ENCODE data around the gene DEPP1.

DEPP1 gene

DNA sequence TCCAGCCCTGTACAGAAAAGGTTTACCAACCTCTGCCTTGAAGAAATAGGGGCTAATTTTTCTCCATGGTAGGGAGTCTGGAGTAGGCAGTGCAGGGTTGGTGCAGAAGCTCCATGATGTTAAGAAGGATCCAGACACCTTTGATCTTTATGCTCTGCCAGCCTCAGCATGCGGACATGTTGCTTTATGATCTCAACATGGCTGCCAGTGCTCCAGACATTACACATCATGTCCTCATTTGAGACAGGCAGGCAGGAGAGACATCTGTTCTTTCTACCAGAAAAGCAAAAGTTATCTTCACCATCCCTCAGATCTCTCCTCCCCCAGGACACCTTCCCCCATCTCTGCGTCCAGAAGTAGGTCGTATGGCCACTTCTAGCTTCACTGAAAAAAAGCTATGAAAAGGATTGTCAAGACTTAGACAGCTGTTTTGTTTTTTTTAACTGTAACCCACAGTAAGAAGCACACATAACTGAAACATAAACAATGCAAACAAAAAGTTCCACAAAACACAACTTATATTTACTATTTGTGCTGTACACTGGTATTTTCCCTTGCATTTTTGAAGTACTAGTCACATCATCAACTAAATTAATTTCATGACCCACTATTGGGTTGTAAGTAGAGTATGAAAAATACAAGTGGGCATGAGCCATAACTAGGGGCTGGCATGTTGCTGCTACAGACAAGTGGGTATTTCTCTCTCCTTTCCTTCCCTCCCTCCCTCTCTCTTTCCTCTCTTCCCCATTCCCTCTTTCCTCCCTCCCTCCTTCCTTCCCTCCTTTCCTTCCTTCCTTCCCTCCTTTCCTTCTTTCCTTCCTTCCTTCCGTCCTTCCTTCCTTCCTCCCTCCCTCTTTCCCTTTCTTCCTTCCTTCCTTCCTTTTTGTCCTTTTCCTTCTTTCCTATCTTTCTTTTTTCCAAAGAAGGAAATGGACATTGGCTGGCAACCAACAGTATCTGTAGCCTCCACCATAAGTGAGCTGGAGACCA is 21.6 kb downstream of the DEPP1 start:
- no peak overlapping the region for H3K4me3 ChIP-seq (replicated peaks in 1 of 2; ENCODE audit: low read depth in 2 of 2, low read length in 2 of 2)
- DNase-seq (ENCODE audit: low read depth in 2 of 2) = no peak
- TF ChIP-seq, protein P1, sequence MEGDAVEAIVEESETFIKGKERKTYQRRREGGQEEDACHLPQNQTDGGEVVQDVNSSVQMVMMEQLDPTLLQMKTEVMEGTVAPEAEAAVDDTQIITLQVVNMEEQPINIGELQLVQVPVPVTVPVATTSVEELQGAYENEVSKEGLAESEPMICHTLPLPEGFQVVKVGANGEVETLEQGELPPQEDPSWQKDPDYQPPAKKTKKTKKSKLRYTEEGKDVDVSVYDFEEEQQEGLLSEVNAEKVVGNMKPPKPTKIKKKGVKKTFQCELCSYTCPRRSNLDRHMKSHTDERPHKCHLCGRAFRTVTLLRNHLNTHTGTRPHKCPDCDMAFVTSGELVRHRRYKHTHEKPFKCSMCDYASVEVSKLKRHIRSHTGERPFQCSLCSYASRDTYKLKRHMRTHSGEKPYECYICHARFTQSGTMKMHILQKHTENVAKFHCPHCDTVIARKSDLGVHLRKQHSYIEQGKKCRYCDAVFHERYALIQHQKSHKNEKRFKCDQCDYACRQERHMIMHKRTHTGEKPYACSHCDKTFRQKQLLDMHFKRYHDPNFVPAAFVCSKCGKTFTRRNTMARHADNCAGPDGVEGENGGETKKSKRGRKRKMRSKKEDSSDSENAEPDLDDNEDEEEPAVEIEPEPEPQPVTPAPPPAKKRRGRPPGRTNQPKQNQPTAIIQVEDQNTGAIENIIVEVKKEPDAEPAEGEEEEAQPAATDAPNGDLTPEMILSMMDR (IDR thresholded peaks at IDR 0.05; ENCODE audit: low read depth, low read length) = no peak

DNA sequence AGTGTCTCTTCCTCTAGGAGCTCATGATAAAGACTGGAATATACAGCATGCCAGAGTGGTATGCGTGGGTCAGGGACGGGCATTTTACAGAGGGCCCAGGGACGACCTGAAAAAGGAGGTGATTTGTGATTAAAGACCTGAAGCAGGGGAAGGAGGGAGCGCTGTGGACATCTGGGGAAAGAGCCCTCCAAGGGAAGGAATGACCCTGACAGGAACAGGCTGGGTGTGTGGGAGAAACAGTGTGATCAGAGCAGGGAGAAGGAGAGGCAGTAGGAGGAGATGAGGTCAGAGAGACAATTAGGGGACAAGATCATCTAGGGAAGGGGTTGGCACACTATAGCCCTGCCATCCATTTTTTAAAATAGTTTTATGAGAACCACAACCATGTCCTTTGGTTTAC is 22.4 kb downstream of the DEPP1 start:
- TF ChIP-seq, protein P1 (IDR thresholded peaks at IDR 0.05; ENCODE audit: low read depth, low read length) = no peak
- H3K4me3 ChIP-seq (replicated peaks in 1 of 2; ENCODE audit: low read depth in 2 of 2, low read length in 2 of 2) = no peak overlapping the region
- no peak for DNase-seq (ENCODE audit: low read depth in 2 of 2)

DNA sequence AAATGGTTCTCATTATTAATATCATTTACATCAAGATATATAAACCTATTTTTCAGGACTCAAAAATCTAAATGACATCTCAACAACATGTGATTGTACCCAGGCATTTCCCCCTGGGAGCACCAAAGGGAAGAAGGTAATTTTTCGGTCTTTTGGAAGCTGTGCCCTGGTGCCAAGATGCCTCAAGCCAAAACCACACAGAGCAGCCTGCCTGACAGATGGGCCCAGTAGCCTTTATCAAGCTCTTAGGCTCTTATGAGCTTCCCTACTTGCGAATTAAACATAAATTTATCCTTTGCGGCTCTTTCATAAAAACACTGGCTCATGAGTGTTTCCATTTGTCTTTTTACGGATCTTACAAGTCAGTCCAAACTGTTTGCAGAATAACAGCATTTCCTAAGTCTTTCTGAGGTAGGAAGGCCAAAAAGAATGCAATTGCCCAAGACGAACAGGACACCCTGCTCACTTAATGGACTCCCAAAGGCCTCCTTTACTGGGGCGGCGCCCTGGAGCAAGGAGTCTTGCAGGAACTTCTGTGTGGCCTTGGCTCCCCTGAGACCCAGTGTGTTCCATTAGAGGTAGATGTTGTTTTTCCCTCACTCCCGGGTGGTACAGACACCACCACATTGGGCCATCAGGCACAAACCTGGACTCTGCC is 23.1 kb downstream of the DEPP1 start:
- no peak overlapping the region for H3K4me3 ChIP-seq (replicated peaks in 1 of 2; ENCODE audit: low read depth in 2 of 2, low read length in 2 of 2)
- no peak for DNase-seq (ENCODE audit: low read depth in 2 of 2)
- TF ChIP-seq, protein P1 (IDR thresholded peaks at IDR 0.05; ENCODE audit: low read depth, low read length) = no peak

DNA sequence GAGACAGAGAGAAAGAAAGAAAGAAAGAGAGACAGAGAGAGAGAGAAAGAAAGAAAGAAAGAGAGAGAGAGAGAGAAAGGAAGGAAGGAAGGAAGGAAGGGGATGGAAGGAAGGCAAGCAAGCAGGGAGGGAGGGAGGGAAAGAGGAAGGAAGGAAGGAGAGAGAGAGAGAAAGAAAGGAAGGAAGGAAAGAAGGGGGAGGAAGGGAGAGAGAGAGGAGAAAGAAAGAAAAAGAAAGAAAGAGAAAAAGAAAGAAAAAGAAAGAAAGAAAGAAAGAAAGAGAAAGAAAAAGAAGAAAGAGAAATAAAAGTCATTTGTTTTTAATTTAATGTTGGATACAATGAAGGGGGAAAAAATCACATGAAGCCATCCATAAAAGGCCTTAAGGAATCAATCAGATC is 23.6 kb downstream of the DEPP1 start:
- no peak overlapping the region for H3K4me3 ChIP-seq (replicated peaks in 1 of 2; ENCODE audit: low read depth in 2 of 2, low read length in 2 of 2)
- TF ChIP-seq, protein P1 (IDR thresholded peaks at IDR 0.05; ENCODE audit: low read depth, low read length) = no peak
- no peak for DNase-seq (ENCODE audit: low read depth in 2 of 2)

DNA sequence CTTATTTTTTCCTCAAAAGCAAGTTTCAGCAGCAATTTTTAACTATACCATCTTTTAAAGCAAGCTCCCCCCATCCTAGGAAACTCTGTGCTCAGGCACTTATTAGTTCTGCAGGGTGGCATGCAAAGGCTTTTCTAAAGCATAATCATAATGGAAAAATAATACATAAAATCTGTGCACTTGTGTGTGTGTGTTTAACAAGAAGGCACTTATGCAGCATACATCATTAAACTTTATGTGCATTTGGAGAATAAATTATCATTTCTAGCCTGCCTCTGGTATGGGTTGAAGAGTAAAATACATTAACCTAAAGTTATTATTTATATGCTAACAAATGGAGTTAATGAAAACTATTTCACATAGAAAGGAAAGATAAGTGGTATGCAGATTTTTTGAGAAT is 24.6 kb downstream of the DEPP1 start:
- no peak overlapping the region for H3K4me3 ChIP-seq (replicated peaks in 1 of 2; ENCODE audit: low read depth in 2 of 2, low read length in 2 of 2)
- TF ChIP-seq, protein P1 (IDR thresholded peaks at IDR 0.05; ENCODE audit: low read depth, low read length) = no peak
- DNase-seq (ENCODE audit: low read depth in 2 of 2) = no peak

DNA sequence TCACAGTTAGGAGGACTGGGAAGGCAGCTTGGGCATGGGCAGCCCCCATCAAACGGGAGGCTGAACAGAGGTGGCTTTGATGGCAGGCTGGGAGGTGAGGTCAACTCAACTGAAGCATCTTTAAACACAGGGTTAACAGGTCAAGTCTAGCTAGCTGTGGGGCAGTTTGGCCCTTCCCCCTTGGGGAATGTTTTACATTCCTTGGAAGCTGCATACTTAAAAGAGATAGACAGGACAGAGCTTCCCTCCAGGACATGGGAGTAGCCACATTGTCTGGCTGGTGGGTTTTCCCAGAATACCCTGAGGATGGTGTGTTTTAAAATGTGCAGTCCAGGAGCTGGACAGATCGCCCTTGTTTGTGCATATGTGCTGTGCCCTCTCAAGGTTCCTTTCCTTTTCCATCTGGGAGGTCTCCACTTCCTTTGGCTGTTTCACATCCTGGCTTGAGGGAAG is 25.8 kb downstream of the DEPP1 start:
- TF ChIP-seq, protein P1 (IDR thresholded peaks at IDR 0.05; ENCODE audit: low read depth, low read length) = no peak
- no peak for DNase-seq (ENCODE audit: low read depth in 2 of 2)
- no peak overlapping the region for H3K4me3 ChIP-seq (replicated peaks in 1 of 2; ENCODE audit: low read depth in 2 of 2, low read length in 2 of 2)

Data from cardiac fibroblast (primary cell).